K562 (cell line): Measurements from ENCODE around the gene VSIG10L. TPM values are rescaled to one million over a fixed set of nuclear protein-coding genes. Genes with fewer than 3 reads are reported as not detected.
A peak's percentile ranks its signal among the peaks of the same experiment; 100 is the strongest.

Experiments used
- DMBX1 ChIP-seq: fragments of 250-450 bp; sonication (Bioruptor Pico); IDR thresholded peaks from 2 replicates; pipeline ENCODE4 v1.8.0; 2022; ENCODE audit warnings: inconsistent platforms, mild to moderate bottlenecking, moderate library complexity, borderline replicate concordance
- ELF2 ChIP-seq: fragments of 250-450 bp; sonication (Bioruptor Pico); IDR thresholded peaks from 2 replicates; pipeline ENCODE4 v1.5.0; 2021; ENCODE audit warnings: mild to moderate bottlenecking
- EP300 ChIP-seq: IDR thresholded peaks from 2 replicates; pipeline ENCODE4 v1.6.1; 2012; ENCODE audit warnings: low read length, improper control_type of control experiment
- FOXJ2 ChIP-seq: fragments of 200-800 bp; sonication (Bioruptor generic); IDR thresholded peaks from 2 replicates; pipeline ENCODE4 v1.6.1; 2016; ENCODE audit warnings: missing genetic modification characterization, missing compliant biosample characterization
- FOXJ3 ChIP-seq: sonication (generic); formaldehyde crosslinking; IDR thresholded peaks from 2 replicates; pipeline ENCODE4 v1.4.0; 2020; ENCODE audit warnings: mild to moderate bottlenecking, missing genetic modification reagents
- GTF2F1 ChIP-seq: IDR thresholded peaks from 2 replicates; pipeline ENCODE4 v1.6.1; 2011; ENCODE audit warnings: low read depth, low read length, improper control_type of control experiment
- MEIS2 ChIP-seq: fragments of 450-650 bp; IDR thresholded peaks from 2 replicates; pipeline ENCODE4 v1.6.1; 2014; ENCODE audit warnings: mild to moderate bottlenecking; ENCODE audit not compliant: partially characterized antibody
- NEUROD1 ChIP-seq: fragments of 150-350 bp; IDR thresholded peaks from 2 replicates; pipeline ENCODE4 v1.6.1; 2014; ENCODE audit warnings: borderline replicate concordance, low read length, low read depth; ENCODE audit not compliant: partially characterized antibody
- OTX1 ChIP-seq: fragments of 450-650 bp; formaldehyde crosslinking; IDR thresholded peaks from 2 replicates; pipeline ENCODE4 v1.4.0; 2022; ENCODE audit warnings: mild to moderate bottlenecking
- POU5F1 ChIP-seq: fragments of 150-350 bp; IDR thresholded peaks from 2 replicates; pipeline ENCODE4 v1.6.1; 2014; ENCODE audit warnings: borderline replicate concordance, low read length, low read depth, mild to moderate bottlenecking; ENCODE audit not compliant: partially characterized antibody
- RBFOX2 ChIP-seq: fragments of 200-400 bp; formaldehyde crosslinking; IDR thresholded peaks from 2 replicates; pipeline ENCODE4 v1.6.1; 2017; ENCODE audit warnings: low read depth, mild to moderate bottlenecking, low read length, moderate library complexity
- TARDBP ChIP-seq: fragments of 450-650 bp; IDR thresholded peaks from 2 replicates; pipeline ENCODE4 v1.6.1; 2016
- TEAD2 ChIP-seq: fragments of 450-650 bp; IDR thresholded peaks from 2 replicates; pipeline ENCODE4 v1.6.1; 2016; ENCODE audit warnings: missing genetic modification characterization, control low read depth, missing compliant biosample characterization
- TEAD4 ChIP-seq, 2 experiments: sonication (generic) in 1 of 2; formaldehyde crosslinking in 1 of 2; IDR thresholded peaks; 2 replicates each; pipeline versions ENCODE4 v1.6.1 to v1.8.0; 2012 to 2022; ENCODE audit warnings: borderline replicate concordance in 1 of 2, inconsistent platforms in 1 of 2, low read length in 1 of 2, mild to moderate bottlenecking in 1 of 2, missing genetic modification reagents in 1 of 2
- U2AF2 ChIP-seq: fragments of 200-400 bp; formaldehyde crosslinking; optimal IDR thresholded peaks from 2 replicates; pipeline ENCODE3; 2017; ENCODE audit warnings: low read depth, mild to moderate bottlenecking, low read length
- ZC3H11A ChIP-seq: IDR thresholded peaks from 2 replicates; pipeline ENCODE4 v1.6.1; 2012; ENCODE audit warnings: low read depth, low read length, improper control_type of control experiment
- ZNF184 ChIP-seq: sonication (generic); formaldehyde crosslinking; IDR thresholded peaks from 2 replicates; pipeline ENCODE4 v1.5.0; 2020; ENCODE audit warnings: missing genetic modification reagents
- ZNF232 ChIP-seq: sonication (generic); formaldehyde crosslinking; IDR thresholded peaks from 2 replicates; pipeline ENCODE4 v1.8.0; 2022; ENCODE audit warnings: mild to moderate bottlenecking, missing genetic modification reagents
- ZNF347 ChIP-seq: fragments of 450-650 bp; formaldehyde crosslinking; IDR thresholded peaks from 2 replicates; pipeline ENCODE4 v1.4.0; 2020; ENCODE audit warnings: low read depth, mild to moderate bottlenecking, moderate library complexity
- ZNF707 ChIP-seq: fragments of 250-450 bp; sonication (Bioruptor Pico); conservative IDR thresholded peaks from 2 replicates; pipeline ENCODE4 v1.8.0; 2022; ENCODE audit warnings: inconsistent platforms, mild to moderate bottlenecking, moderate library complexity
- ZSCAN29 ChIP-seq: fragments of 450-650 bp; IDR thresholded peaks from 2 replicates; pipeline ENCODE4 v1.6.1; 2017
- polyA plus RNA-seq, 8 experiments: library from polyadenylated mRNA; depleted of rRNA in 4 of 8; stranded (reverse) in 5 of 8; unstranded in 3 of 8; fragments of >200 nt; fragmentation: Nextera tagmentation in 2 of 8; fragmentation: Illumina TruSeq in 1 of 8; extraction: Ambion mirVana in 2 of 8; extraction: Trizol in 1 of 8; gene quantifications; 2 replicates each; pipeline versions ENCODE4 v1.2.1 to v1.2.3, GENCODE V29; 2011 to 2014; ENCODE audit warnings: inconsistent platforms in 1 of 8, missing spikeins in 1 of 8
- total RNA-seq, 7 experiments: library from RNA; depleted of rRNA in 6 of 7; stranded (reverse); fragments of >200 nt in 6 of 7; fragmentation: Illumina TruSeq in 2 of 7; extraction: Trizol in 2 of 7; gene quantifications; 2 replicates each; pipeline versions ENCODE4 v1.2.1 to v1.2.3, GENCODE V29; 2011 to 2021; ENCODE audit warnings: low replicate concordance in 1 of 7
- TF ChIP-seq, protein P1 (sequence below): IDR thresholded peaks from 2 replicates; pipeline ENCODE4 v1.6.1; 2011; ENCODE audit not compliant: insufficient read length; ENCODE audit errors: extremely low read depth
- TF ChIP-seq, protein P2 (sequence below): fragments of 250-450 bp; sonication (Bioruptor Pico); IDR thresholded peaks from 2 replicates; pipeline ENCODE4 v1.8.0; 2022; ENCODE audit warnings: moderate library complexity, mild to moderate bottlenecking, inconsistent platforms
- TF ChIP-seq, protein P3 (sequence below): fragments of 250-450 bp; sonication (Bioruptor Pico); IDR thresholded peaks from 2 replicates; pipeline ENCODE4 v1.8.0; 2022; ENCODE audit warnings: inconsistent platforms, mild to moderate bottlenecking, moderate library complexity, borderline replicate concordance
- TF ChIP-seq, protein P4 (sequence below): fragments of 450-650 bp; formaldehyde crosslinking; IDR thresholded peaks from 2 replicates; pipeline ENCODE4 v1.4.0; 2020; ENCODE audit warnings: mild to moderate bottlenecking, moderate library complexity
- TF ChIP-seq, protein P5 (sequence below): sonication (generic); formaldehyde crosslinking; IDR thresholded peaks from 2 replicates; pipeline ENCODE4 v1.8.1; 2023; ENCODE audit warnings: mild to moderate bottlenecking, missing genetic modification reagents

Gene VSIG10L
- total and polyA plus RNA-seq, 9 of the 15 experiments (the other 6 are each of a cell fraction or from before 2014, with no cell fraction given): 1.1 to 7.6 (median 2.2) TPM

DNA sequence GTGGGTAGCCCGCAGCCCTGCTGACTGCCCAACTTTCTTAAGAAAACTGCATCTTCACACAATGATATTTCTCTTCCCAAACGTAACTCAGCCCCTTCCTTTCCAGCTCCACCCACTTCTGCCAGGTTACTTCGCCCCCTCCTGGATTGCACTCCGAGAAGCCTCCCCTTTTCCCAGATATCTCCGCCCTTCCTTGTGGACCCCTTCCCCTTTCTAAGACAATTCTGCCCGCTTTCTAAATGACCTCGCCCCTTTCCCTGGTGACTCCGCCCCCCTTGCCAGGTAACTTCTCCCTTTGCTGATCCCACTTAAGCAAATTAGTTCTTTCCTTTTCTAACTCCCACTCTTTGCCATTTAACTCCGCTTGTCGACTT is 2.6 kb downstream of the VSIG10L start (continued):
- TF ChIP-seq NEUROD1 (no peak), ZSCAN29 (no peak), TEAD4 (IDR thresholded peaks at IDR 0.05; ENCODE audit: low read length) (no peak; the same call in 1 of the 2 replicates), TEAD4 (CRISPR knock-in tag; IDR thresholded peaks at IDR 0.05; ENCODE audit: borderline replicate concordance) (no peak), RBFOX2 (no peak), DMBX1 (CRISPR knock-in tag) (peak; percentile 36; the same call in 1 of the 2 replicates), ZNF184 (CRISPR knock-in tag) (no peak), MEIS2 (no peak), POU5F1 (no peak), FOXJ2 (tag) (no peak), FOXJ3 (CRISPR knock-in tag) (no peak), U2AF2 (no peak), ZNF347 (CRISPR knock-in tag) (no peak), TARDBP (no peak), GTF2F1 (no peak), EP300 (no peak), ZNF232 (no peak), ZNF707 (CRISPR knock-in tag) (0 out of 2 replicates have a peak, but pooled peaks have one; percentile 23), ZC3H11A (no peak), OTX1 (CRISPR knock-in tag) (peak; percentile 82; the same call in 1 of the 2 replicates), ELF2 (CRISPR knock-in tag) (no peak), TEAD2 (no peak)
- TF ChIP-seq, protein P1, sequence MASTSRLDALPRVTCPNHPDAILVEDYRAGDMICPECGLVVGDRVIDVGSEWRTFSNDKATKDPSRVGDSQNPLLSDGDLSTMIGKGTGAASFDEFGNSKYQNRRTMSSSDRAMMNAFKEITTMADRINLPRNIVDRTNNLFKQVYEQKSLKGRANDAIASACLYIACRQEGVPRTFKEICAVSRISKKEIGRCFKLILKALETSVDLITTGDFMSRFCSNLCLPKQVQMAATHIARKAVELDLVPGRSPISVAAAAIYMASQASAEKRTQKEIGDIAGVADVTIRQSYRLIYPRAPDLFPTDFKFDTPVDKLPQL: no peak
- TF ChIP-seq, protein P2, sequence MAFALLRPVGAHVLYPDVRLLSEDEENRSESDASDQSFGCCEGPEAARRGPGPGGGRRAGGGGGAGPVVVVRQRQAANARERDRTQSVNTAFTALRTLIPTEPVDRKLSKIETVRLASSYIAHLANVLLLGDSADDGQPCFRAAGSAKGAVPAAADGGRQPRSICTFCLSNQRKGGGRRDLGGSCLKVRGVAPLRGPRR (CRISPR knock-in tag): peak; percentile 51; the same call in 1 of the 2 replicates
- TF ChIP-seq, protein P3, sequence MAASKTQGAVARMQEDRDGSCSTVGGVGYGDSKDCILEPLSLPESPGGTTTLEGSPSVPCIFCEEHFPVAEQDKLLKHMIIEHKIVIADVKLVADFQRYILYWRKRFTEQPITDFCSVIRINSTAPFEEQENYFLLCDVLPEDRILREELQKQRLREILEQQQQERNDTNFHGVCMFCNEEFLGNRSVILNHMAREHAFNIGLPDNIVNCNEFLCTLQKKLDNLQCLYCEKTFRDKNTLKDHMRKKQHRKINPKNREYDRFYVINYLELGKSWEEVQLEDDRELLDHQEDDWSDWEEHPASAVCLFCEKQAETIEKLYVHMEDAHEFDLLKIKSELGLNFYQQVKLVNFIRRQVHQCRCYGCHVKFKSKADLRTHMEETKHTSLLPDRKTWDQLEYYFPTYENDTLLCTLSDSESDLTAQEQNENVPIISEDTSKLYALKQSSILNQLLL (CRISPR knock-in tag): no peak
- TF ChIP-seq, protein P4, sequence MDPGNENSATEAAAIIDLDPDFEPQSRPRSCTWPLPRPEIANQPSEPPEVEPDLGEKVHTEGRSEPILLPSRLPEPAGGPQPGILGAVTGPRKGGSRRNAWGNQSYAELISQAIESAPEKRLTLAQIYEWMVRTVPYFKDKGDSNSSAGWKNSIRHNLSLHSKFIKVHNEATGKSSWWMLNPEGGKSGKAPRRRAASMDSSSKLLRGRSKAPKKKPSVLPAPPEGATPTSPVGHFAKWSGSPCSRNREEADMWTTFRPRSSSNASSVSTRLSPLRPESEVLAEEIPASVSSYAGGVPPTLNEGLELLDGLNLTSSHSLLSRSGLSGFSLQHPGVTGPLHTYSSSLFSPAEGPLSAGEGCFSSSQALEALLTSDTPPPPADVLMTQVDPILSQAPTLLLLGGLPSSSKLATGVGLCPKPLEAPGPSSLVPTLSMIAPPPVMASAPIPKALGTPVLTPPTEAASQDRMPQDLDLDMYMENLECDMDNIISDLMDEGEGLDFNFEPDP (CRISPR knock-in tag): no peak
- TF ChIP-seq, protein P5, sequence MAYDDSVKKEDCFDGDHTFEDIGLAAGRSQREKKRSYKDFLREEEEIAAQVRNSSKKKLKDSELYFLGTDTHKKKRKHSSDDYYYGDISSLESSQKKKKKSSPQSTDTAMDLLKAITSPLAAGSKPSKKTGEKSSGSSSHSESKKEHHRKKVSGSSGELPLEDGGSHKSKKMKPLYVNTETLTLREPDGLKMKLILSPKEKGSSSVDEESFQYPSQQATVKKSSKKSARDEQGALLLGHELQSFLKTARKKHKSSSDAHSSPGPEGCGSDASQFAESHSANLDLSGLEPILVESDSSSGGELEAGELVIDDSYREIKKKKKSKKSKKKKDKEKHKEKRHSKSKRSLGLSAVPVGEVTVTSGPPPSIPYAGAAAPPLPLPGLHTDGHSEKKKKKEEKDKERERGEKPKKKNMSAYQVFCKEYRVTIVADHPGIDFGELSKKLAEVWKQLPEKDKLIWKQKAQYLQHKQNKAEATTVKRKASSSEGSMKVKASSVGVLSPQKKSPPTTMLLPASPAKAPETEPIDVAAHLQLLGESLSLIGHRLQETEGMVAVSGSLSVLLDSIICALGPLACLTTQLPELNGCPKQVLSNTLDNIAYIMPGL: no peak
